ENCODE measurements around the gene TBX19.

DNA sequence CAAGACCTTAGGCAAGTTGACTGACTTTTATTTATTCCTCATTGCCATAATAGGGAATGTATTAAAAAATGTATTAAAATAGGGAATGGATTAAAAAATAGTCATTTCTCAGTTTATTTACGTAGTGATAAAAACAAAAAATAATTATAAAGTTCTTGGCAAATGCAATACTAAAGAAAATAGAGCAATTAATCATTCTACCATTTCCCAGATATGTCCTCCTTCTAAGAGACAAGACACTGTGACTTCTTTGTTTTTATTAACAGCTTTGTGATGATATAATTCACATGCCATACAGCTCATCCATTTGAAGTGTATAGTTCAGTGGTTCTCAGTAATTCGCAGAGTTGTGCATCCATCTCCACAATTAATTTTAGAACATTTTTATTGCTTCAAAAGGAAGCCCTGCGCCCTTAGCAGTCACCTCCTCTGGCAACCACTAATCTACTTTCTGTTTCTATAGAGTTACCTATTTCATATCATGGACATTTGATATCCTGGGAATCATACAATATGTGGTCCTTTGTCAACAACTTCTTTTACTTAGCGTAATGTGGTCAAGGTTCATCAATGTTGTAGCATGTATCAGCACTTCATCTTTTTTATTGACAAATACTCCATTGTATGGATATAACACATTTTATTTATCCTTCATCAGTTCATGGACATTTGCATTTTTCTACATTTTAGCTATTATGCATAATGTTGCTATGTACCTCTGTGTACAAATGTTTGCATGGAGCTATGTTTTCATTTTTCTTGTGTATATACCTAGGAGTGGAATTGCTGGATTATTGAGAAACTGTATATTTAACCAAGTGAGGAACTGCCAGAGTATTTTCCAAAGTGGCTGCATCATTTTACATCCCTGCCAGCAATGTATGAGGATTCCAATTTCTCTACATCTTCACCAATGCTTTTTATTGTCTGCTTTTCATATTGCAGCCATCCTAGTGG lies 5.6 kb downstream of the TBX19 start:
- TF ChIP-seq, protein P1, sequence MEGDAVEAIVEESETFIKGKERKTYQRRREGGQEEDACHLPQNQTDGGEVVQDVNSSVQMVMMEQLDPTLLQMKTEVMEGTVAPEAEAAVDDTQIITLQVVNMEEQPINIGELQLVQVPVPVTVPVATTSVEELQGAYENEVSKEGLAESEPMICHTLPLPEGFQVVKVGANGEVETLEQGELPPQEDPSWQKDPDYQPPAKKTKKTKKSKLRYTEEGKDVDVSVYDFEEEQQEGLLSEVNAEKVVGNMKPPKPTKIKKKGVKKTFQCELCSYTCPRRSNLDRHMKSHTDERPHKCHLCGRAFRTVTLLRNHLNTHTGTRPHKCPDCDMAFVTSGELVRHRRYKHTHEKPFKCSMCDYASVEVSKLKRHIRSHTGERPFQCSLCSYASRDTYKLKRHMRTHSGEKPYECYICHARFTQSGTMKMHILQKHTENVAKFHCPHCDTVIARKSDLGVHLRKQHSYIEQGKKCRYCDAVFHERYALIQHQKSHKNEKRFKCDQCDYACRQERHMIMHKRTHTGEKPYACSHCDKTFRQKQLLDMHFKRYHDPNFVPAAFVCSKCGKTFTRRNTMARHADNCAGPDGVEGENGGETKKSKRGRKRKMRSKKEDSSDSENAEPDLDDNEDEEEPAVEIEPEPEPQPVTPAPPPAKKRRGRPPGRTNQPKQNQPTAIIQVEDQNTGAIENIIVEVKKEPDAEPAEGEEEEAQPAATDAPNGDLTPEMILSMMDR (IDR thresholded peaks at IDR 0.05) = no peak
- TF ChIP-seq EZH2 (IDR thresholded peaks at IDR 0.05) = no peak
- TF ChIP-seq EZH2phosphoT487 (IDR thresholded peaks at IDR 0.05) = no peak
